WI38 (cell line): ENCODE measurements around the gene GALNT2.
A peak's percentile ranks its signal among the peaks of the same experiment; 100 is the strongest.

Experiments
- H3K4me3 ChIP-seq: 2 replicates; pipeline ENCODE4 v1.5.1; 2011; ENCODE audit warnings: low read depth, mild to moderate bottlenecking, control low read depth, low read length
- TF ChIP-seq, protein P1 (sequence below): IDR thresholded peaks from 2 replicates; pipeline ENCODE4 v1.5.1; 2012; ENCODE audit warnings: low read depth, mild to moderate bottlenecking, control low read depth, low read length

The GALNT2 gene

DNA sequence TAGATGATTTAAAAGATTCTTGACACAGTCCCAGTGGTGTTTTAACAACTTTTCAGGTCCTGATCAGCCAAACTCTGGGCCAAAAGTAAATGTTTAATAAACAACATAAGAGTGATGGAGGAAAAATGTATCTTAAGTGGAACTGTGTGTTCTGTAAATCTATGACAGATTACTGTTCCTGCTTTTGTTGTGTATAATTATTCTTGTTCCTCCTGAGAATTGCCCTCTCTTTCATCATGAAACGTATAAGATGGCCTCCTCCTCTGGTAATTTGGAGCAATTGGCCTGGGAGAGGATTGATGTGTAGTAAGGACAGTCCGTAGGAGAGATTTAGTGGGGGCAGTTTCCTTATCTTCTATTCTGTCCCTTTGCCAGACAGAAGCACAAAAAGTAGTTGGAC lies 34.5 kb downstream of the GALNT2 start:
- H3K4me3 ChIP-seq = no peak overlapping the region
- TF ChIP-seq, protein P1, sequence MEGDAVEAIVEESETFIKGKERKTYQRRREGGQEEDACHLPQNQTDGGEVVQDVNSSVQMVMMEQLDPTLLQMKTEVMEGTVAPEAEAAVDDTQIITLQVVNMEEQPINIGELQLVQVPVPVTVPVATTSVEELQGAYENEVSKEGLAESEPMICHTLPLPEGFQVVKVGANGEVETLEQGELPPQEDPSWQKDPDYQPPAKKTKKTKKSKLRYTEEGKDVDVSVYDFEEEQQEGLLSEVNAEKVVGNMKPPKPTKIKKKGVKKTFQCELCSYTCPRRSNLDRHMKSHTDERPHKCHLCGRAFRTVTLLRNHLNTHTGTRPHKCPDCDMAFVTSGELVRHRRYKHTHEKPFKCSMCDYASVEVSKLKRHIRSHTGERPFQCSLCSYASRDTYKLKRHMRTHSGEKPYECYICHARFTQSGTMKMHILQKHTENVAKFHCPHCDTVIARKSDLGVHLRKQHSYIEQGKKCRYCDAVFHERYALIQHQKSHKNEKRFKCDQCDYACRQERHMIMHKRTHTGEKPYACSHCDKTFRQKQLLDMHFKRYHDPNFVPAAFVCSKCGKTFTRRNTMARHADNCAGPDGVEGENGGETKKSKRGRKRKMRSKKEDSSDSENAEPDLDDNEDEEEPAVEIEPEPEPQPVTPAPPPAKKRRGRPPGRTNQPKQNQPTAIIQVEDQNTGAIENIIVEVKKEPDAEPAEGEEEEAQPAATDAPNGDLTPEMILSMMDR = no peak

DNA sequence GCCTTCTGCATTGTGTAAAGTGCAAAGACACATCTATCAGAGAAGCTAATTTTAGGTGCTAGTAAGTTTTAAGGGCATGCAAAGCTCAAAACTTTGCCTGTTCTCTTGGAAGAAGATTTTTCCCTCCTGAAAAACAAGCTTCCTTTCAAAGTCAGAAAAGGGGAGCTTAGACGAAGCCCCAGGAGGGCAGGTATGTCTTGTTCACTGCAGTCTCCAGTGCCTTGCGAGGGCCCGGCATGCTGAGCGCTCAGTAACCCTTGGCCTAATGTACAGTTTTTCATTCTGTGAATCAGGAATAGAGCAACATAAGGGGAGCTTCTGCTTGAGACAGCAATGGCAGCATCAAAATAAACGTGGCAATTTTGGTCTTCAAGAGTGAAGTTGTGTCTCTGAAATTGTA lies 35.0 kb downstream of the GALNT2 start:
- TF ChIP-seq, protein P1 = no peak
- no peak overlapping the region for H3K4me3 ChIP-seq

DNA sequence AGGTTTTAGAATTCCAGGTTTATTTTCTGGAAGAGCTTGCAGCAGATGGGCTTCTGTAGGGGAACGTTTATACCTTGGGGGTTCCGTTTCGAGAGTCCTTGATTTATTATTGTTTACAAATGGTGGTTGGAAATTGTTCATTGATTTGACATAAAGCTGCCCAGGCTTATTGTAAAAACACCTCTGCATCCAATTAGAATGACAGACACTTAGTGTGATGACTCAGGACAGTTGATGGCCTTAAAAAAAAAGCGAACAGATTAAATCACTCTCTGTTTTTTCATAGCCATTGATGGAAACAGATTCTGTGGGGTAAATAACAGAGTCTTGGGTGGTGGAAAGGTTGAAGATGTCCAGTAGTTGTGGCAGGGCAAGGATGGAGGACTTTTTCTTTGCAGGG lies 35.4 kb downstream of the GALNT2 start:
- TF ChIP-seq, protein P1 = no peak

DNA sequence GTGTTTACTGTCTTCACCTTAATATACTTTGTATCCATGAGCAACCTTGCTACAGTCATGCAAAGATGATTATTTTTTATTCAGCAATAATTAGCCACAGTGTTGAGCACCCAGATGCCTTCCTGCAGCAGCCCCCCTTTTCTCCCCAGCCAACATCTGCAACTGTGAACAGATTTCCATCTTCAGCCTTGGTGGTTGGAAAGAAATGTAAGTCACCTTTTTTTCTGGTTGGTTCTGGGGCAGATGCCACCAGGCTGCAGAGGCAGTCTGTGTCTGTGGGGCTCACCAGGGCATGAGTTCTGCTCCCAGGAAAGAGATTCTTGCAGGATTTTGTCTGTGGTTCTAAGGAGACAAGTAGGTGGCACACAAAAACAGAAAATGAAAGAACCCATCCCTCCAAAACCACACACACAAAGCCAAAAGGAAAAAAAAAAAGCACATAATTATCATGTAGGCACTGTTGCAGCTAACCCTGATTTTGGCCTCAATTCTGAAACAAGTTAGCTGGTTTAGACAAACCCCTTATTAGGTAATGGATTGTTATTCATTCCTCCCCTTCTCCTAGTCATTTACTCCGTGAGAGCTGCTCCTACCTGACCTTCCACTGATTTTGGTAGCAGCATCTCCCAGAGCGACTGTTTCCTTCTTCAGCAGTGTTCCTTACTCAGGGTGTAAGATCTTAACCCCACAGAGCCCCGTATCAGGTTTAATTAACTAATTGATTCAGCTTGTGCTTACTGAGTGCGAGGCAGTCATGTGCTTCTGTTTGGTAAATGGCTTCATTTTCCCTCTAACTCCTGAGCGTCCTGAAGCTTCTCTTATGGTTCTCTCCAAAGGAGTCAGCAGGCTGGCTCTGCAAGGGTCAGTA lies 36.5 kb downstream of the GALNT2 start:
- no peak overlapping the region for H3K4me3 ChIP-seq

More for the DNA sequence above, 35.4 kb downstream of the GALNT2 start:
- H3K4me3 ChIP-seq = no peak overlapping the region

DNA sequence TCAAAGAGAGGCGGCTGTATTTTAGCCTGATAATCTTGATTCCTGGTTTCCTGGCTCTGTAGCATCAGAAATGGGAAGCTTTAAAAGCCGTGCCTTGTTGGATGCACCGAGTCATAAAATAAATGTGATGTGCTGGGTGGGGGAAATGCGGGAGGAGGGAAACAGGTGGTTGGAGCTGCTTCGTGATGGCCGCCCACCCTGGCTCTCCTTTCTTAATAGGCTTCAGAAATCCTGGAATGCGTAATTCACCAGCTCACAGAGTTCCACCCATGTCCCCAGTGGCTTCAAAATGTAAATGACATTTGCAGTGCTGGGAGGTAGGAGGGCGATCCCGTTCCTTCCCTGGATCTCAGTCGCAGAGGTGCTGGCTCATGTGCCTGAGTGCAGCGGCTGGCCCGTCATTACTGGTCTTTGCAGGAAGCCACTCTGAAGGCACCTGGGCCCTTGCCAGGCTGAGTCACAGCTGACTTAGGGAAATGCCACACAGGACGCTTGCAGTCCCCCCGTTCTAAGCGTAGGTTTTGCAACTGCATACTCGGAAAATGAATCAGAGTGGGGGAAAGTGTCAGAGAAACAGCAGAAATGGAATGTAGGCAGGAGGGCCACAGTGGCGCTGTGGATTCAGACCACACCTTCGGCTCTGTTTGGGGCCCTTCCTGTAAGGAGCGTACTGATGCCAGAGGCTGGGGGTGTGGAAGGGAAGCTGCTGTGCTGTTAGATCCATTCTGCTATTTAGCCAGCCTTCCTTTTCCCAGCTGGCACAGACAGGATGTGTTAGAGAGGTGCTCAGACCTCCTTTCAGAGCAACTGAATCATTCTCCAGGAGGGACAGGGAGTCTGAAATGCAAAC lies 37.6 kb downstream of the GALNT2 start:
- H3K4me3 ChIP-seq = peak overlapping the region; percentile 29
- TF ChIP-seq, protein P1 = no peak

More for the DNA sequence above, 36.5 kb downstream of the GALNT2 start:
- TF ChIP-seq, protein P1 = no peak

DNA sequence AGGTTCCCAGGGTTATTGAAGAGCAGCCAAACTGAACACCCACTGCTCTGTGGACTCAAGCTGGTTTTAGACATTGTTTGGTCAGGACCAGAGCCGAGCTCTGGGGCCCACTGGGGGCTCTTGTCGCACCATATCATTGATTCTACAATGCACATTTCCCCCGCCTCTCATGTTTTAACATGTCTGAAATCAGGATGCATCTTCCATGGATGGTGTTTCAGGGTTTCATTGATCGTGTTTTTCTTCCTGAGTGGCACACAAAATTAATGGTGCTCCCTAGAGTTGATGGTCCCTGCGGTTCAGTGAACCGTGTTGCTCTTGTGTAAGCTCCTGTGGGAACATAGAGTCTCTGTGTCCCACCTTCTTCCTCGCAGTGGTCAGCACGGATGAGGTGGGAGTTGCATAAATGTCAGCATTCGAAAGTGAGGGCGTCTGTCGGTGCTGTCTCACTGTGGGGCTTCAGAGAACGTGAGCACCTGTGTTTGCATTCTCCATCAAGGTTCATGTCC lies 38.3 kb downstream of the GALNT2 start:
- peak overlapping the region; percentile 13 for H3K4me3 ChIP-seq
- TF ChIP-seq, protein P1 = no peak
